ENCODE results near the gene HEG1. TPM values are rescaled to one million over a fixed set of nuclear protein-coding genes. Genes with fewer than 3 reads are reported as not detected.

The HEG1 gene
- total and polyA plus RNA-seq, 2 donors (not counting 3 experiments of a cell fraction or from before 2014, with no cell fraction given) = 50.1 to 106 TPM

GRCh38 chr3:124997303-124998246 is 58.2 kb downstream of the HEG1 start:
- DNase-seq (ENCODE audit: low read depth, low spot score) = no peak
- Histone ChIP-seq H3K9me1 (replicated peaks; ENCODE audit: control insufficient read depth, extremely low read depth, insufficient read depth, low read length) (no peaks in the 10 kb centered on the region), H3K4me1 (ENCODE audit: control insufficient read depth, extremely low read depth, insufficient read depth, low read length) (peaks cover 7% of the 10 kb centered on the region), H2AFZ (ENCODE audit: low read depth, low read length) (no peak overlapping the region), H3K9me3 (replicated peaks; ENCODE audit: control insufficient read depth, insufficient read depth, low read length) (no peaks in the 10 kb centered on the region), H3K4me3 (replicated peaks in 1 of 3; ENCODE audit: insufficient read depth in 1 of 3, low read depth in 1 of 3, low read length in 3 of 3) (no peak overlapping the region), H3K27me3 (ENCODE audit: control insufficient read depth in 2 of 2, insufficient read depth in 2 of 2, low read length in 2 of 2) (no peaks in the 10 kb centered on the region), H4K20me1 (replicated peaks; ENCODE audit: control insufficient read depth, extremely low read depth, insufficient read depth, low read length) (no peaks in the 10 kb centered on the region), H3K4me2 (ENCODE audit: insufficient read depth, low read length) (no peak overlapping the region), H3K27ac (ENCODE audit: insufficient read depth, low read depth, low read length) (no peak overlapping the region), H3K9ac (replicated peaks; ENCODE audit: extremely low read depth, insufficient read depth, low read length) (no peak overlapping the region), H3K36me3 (ENCODE audit: control insufficient read depth in 2 of 2, extremely low read depth in 1 of 2, insufficient read depth in 2 of 2, low read length in 2 of 2) (peaks cover 14 to 32% of the 10 kb centered on the region in 2 experiments), H3K79me2 (ENCODE audit: control insufficient read depth, insufficient read depth, low read length) (no peaks in the 10 kb centered on the region)
- ChIA-PET POLR2A (no interaction called here), CTCF (interaction anchor here (1.3 to 1.4 kb wide), 2 partner anchors 62 to 441 kb away, joined by 3 to 4 read pairs; no protein-coding TSS in a partner anchor)
- FAIRE-seq = no peak
- no TSS peak for BruUV-seq (replicated peaks)
- TF ChIP-seq MAX (IDR thresholded peaks at IDR 0.05; ENCODE audit: insufficient read depth, insufficient read length) = no peak
- TF ChIP-seq POLR2AphosphoS5 (IDR thresholded peaks at IDR 0.05; ENCODE audit: insufficient read depth, low read depth, low read length) = no peak
- no peak for TF ChIP-seq JUN (IDR thresholded peaks at IDR 0.05; ENCODE audit: borderline replicate concordance, insufficient read depth, insufficient read length, low read depth)
- TF ChIP-seq GATA2 (IDR thresholded peaks at IDR 0.05; ENCODE audit: insufficient read depth, insufficient read length, low read depth, low read length) = no peak
- no peak for TF ChIP-seq EZH2 (IDR thresholded peaks at IDR 0.05; ENCODE audit: borderline replicate concordance, low read depth, low read length, severe bottlenecking)
- no peak for TF ChIP-seq CTCF (IDR thresholded peaks at IDR 0.05; ENCODE audit: extremely low read depth in 1 of 2, insufficient read depth in 1 of 2, low read depth in 1 of 2, low read length in 2 of 2)
- intact Hi-C loops (cut with micrococcal nuclease) (no loop called here), dilution Hi-C loops (cut with MboI; ENCODE audit: extremely low pct_ligation_motif_present, low sequenced_read_pairs) (no loop called here)
